BJ (cell line): ENCODE data around the gene IL32. TPM values are rescaled to one million over a fixed set of nuclear protein-coding genes. Genes with fewer than 3 reads are reported as not detected.

Source experiments
- CTCF ChIA-PET: fragments of 350-600 bp; formaldehyde crosslinking; extraction: SDS; loops from one replicate; lab custom pipeline; 2021; ENCODE audit warnings: antibody characterized with exemption, inconsistent platforms; lab: Yijun Ruan, JAX
- POLR2A ChIA-PET: fragments of 300-600 bp; sonication (Branson Sonifier 250); formaldehyde crosslinking; extraction: SDS; loops from one replicate; lab custom pipeline; 2021; ENCODE audit warnings: antibody characterized with exemption; lab: Charles Lee
- DNase-seq: peaks from one replicate; pipeline ENCODE4 v3.0.0-alpha.2; 2011; ENCODE audit warnings: low read depth
- H3K27me3 ChIP-seq: 2 replicates; pipeline ENCODE4 v1.6.0; 2011; ENCODE audit warnings: low read length; ENCODE audit not compliant: control insufficient read depth, insufficient read depth
- H3K36me3 ChIP-seq: 2 replicates; pipeline ENCODE4 v1.5.1; 2011; ENCODE audit warnings: low read length; ENCODE audit not compliant: control insufficient read depth, insufficient read depth
- H3K4me3 ChIP-seq: 2 replicates; pipeline ENCODE4 v1.5.1; 2011; ENCODE audit warnings: low read depth, mild to moderate bottlenecking, control low read depth, low read length
- CTCF ChIP-seq: IDR thresholded peaks from 2 replicates; pipeline ENCODE4 v1.5.1; 2011; ENCODE audit warnings: low read depth, mild to moderate bottlenecking, control low read depth, inconsistent platforms, low read length, moderate library complexity; ENCODE audit not compliant: insufficient read depth
- polyA plus RNA-seq: library from polyadenylated mRNA; depleted of rRNA; stranded (reverse); fragments of >200 nt; gene quantifications from 2 replicates; pipeline ENCODE4 v1.2.3, GENCODE V29; 2011

Gene IL32
- polyA plus RNA-seq, 1 experiment: 18.1 TPM

- ChIA-PET POLR2A (no interaction called here), CTCF (interaction anchor here (1.1 to 3.1 kb wide), 10 partner anchors 11 to 109 kb away, joined by 3 to 56 read pairs (median 8); no protein-coding TSS in a partner anchor)
- no peak for TF ChIP-seq CTCF
- no peaks in the 10 kb centered on the region for H3K36me3 ChIP-seq
- no peak overlapping the region for H3K4me3 ChIP-seq
- H3K27me3 ChIP-seq: no peaks in the 10 kb centered on the region
- DNase-seq: no peak
Observed at GRCh38 chr16:3060339-3061127, 4.9 kb upstream of the IL32 start.

GRCh38 chr16:3062553-3062952, 2.9 kb upstream of the IL32 start:
- POLR2A ChIA-PET: no interaction called here
- no peak for DNase-seq
- Histone ChIP-seq H3K27me3 (no peaks in the 10 kb centered on the region), H3K4me3 (no peak overlapping the region), H3K36me3 (no peaks in the 10 kb centered on the region)
- no peak for TF ChIP-seq CTCF
- CTCF ChIA-PET: interaction anchor here (3.0 kb wide), 1 partner anchor 67 kb away, joined by 12 read pairs; no protein-coding TSS in a partner anchor

- ChIA-PET POLR2A (no interaction called here), CTCF (interaction anchor here (1.0 to 3.0 kb wide), 2 partner anchors 65 to 66 kb away, joined by 4 to 12 read pairs; no protein-coding TSS in a partner anchor)
- Histone ChIP-seq H3K27me3 (no peaks in the 10 kb centered on the region), H3K4me3 (no peak overlapping the region), H3K36me3 (no peaks in the 10 kb centered on the region)
- TF ChIP-seq CTCF: no peak
- DNase-seq: no peak
Observed at GRCh38 chr16:3063625-3064386, 1.6 kb upstream of the IL32 start.

- Histone ChIP-seq H3K4me3 (no peak overlapping the region), H3K36me3 (no peaks in the 10 kb centered on the region), H3K27me3 (no peaks in the 10 kb centered on the region)
- ChIA-PET CTCF (interaction anchor here (0.7 kb wide), 1 partner anchor 27 kb away, joined by 3 read pairs; no protein-coding TSS in a partner anchor), POLR2A (no interaction called here)
- no peak for TF ChIP-seq CTCF
- no peak for DNase-seq
Observed at GRCh38 chr16:3065742-3066439, 451 bp downstream of the IL32 start.

GRCh38 chr16:3066440-3066748, 954 bp downstream of the IL32 start:
- Histone ChIP-seq H3K27me3 (no peaks in the 10 kb centered on the region), H3K4me3 (no peak overlapping the region), H3K36me3 (no peaks in the 10 kb centered on the region)
- no peak for TF ChIP-seq CTCF
- POLR2A ChIA-PET: no interaction called here
- CTCF ChIA-PET: interaction anchor here (0.7 kb wide), 1 partner anchor 26 kb away, joined by 3 read pairs; no protein-coding TSS in a partner anchor
- DNase-seq: no peak
